SK-N-MC (cell line): ENCODE measurements around the gene PTPRN2.

ENCODE experiments used
- EZH2 ChIP-seq: fragments of 200-600 bp; sonication (generic); IDR thresholded peaks from one replicate; pipeline ENCODE4 v1.6.1; 2017; ENCODE audit warnings: antibody characterized with exemption
- POLR2AphosphoS5 ChIP-seq: IDR thresholded peaks from 2 replicates; pipeline ENCODE4 v1.6.1; 2012; ENCODE audit warnings: mild to moderate bottlenecking, low read depth, low read length, borderline replicate concordance

DNA sequence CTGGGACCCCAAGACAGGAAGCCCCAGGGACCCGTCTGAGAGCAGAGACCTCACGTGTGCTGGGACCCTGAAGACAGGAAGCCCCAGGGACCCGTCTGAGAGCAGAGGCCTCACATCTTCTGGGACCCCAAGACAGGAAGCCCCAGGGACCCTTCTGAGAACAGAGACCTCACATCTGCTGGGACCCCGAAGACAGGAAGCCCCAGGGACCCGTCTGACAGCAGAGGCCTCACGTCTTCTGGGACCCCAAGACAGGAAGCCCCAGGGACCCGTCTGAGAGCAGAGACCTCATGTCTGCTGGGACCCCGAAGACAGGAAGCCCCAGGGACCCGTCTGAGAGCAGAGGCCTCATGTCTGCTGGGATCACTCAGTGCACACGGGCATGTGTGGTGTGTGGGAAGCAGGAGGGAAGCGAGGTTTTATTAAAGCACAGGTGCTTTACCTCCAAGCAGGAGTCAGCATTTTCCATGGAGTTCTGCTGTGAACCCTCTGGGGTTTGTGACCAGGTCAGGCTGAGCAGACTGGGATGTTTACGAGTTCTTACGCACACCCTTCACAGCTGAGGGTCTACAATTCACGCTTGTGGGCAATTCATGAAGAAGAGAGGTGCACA lies 660.2 kb downstream of the PTPRN2 start:
- TF ChIP-seq EZH2, result no peak
- no peak for TF ChIP-seq POLR2AphosphoS5
